ENCODE results near the gene EIF5B. TPM values are rescaled to one million over a fixed set of nuclear protein-coding genes. Genes with fewer than 3 reads are reported as not detected.
"Not testable (repeated sequence)": the region's sequence is repeated elsewhere in the genome, so short reads cannot be mapped to it uniquely, and the experiment has no call there.

The EIF5B gene
- total and polyA plus RNA-seq, 2 experiments from 2014 or later = 34.2 to 108 TPM

DNA sequence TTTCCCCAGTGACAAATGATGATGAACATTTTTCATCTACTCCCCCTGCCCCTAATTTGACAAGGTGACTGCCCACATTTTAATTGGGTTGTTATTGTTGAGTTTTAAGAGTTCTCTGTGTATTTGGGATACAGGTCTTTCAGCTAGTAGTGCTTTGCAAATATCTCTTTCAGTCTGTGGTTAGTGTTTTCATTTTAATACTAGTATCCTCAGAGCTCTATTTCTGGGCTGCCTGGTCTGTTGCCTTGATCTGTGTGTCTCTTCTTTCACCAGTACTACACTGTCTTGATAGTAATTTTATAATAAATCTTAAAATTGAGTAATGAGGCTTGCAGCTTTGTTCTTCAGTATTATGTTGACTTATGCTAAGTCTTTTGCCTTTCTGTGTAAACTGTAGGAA lies 19.7 kb downstream of the EIF5B start (continued):
- TF ChIP-seq ZNF114 (CRISPR knock-in tag; IDR thresholded peaks at IDR 0.05) = no peak
- no peak for TF ChIP-seq EZH2phosphoT487 (IDR thresholded peaks at IDR 0.05; ENCODE audit: unreplicated experiment)
- no peak for TF ChIP-seq POLR2AphosphoS5 (IDR thresholded peaks at IDR 0.05; ENCODE audit: low read depth)

DNA sequence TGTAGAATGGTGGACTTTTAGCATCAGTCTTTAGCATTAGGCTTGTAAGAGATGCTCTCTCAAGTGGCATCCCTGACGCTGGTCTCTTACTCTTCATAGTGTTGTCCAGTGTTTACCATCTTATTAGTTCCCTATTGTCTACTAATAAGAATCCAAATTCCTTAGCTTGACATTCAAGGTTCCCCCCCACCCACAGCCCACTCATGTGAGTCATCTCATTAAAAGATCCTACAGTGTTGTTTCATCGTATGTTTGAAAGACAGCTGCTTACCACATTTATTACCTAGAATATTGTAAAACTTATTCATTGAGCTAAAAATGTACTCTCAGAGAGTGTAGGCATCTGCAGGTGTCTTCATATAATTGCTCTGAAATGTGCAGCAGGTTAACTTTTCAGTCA lies 28.5 kb downstream of the EIF5B start:
- H3K36me3 ChIP-seq (ENCODE audit: insufficient read depth) = peaks cover 55% of the 10 kb centered on the region
- DNase-seq (ENCODE audit: low spot score) (no peak), ATAC-seq (no peak)
- no peak overlapping the region for H2AFZ ChIP-seq
- peaks cover 5% of the 10 kb centered on the region; the same call in 1 of the 2 replicates for H3K79me2 ChIP-seq (replicated peaks; ENCODE audit: insufficient read depth)
- 0 out of 2 replicates have a peak, but pooled peaks cover 2% of the 10 kb centered on the region for H4K20me1 ChIP-seq (replicated peaks; ENCODE audit: insufficient read depth)
- H3K27ac Mint-ChIP-seq = no peak overlapping the region
- H3K4me3 Mint-ChIP-seq = no peak overlapping the region
- H3F3A ChIP-seq (replicated peaks; ENCODE audit: low read depth) = no peaks in the 10 kb centered on the region
- peaks cover 73% of the 10 kb centered on the region for H3K36me3 Mint-ChIP-seq (ENCODE audit: low read depth)
- no peak overlapping the region for H3K27ac ChIP-seq (ENCODE audit: low read depth)
- TF ChIP-seq POLR2AphosphoS5 (IDR thresholded peaks at IDR 0.05; ENCODE audit: low read depth) = no peak
- TF ChIP-seq, protein P1, sequence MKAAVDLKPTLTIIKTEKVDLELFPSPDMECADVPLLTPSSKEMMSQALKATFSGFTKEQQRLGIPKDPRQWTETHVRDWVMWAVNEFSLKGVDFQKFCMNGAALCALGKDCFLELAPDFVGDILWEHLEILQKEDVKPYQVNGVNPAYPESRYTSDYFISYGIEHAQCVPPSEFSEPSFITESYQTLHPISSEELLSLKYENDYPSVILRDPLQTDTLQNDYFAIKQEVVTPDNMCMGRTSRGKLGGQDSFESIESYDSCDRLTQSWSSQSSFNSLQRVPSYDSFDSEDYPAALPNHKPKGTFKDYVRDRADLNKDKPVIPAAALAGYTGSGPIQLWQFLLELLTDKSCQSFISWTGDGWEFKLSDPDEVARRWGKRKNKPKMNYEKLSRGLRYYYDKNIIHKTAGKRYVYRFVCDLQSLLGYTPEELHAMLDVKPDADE (IDR thresholded peaks at IDR 0.05) = no peak
- TF ChIP-seq STAT1 (IDR thresholded peaks at IDR 0.05; ENCODE audit: unreplicated experiment) = no peak
- TF ChIP-seq EZH2phosphoT487 (IDR thresholded peaks at IDR 0.05; ENCODE audit: unreplicated experiment) = no peak
- TF ChIP-seq EZH2 (IDR thresholded peaks at IDR 0.05; ENCODE audit: low read depth, unreplicated experiment) = no peak
- no peaks in the 10 kb centered on the region for H3K9me3 Mint-ChIP-seq
- H3K9me2 ChIP-seq (ENCODE audit: insufficient read depth) = no peaks in the 10 kb centered on the region
- H3K27me3 Mint-ChIP-seq (ENCODE audit: insufficient read depth, low read depth, poor library complexity) = no peaks in the 10 kb centered on the region
- no peaks in the 10 kb centered on the region for H3K27me3 ChIP-seq (ENCODE audit: insufficient read depth)
- no peak overlapping the region for H3K4me3 ChIP-seq
- no peaks in the 10 kb centered on the region for H3K4me1 Mint-ChIP-seq
- H3K4me1 ChIP-seq (ENCODE audit: insufficient read depth) = no peaks in the 10 kb centered on the region
- H3K4me2 ChIP-seq = no peak overlapping the region

DNA sequence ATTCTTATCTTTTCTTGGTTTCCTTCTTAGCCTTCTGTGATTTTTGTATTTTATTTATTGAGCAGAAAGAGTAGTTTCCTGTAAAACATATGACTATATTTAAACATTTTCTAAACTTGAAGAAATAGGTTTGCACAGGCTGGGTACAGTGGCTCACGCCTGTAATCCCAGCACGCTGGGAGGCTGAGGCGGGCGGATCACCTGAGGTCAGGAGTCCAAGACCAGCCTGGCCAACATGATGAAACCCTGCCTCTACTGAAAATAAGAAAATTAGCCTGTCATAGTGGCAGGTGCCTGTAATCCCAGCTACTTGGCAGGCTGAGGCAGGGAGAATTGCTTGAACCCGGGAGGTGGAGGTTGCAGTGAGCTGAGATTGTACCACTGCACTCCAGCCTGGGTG lies 31.7 kb downstream of the EIF5B start:
- H3K36me3 ChIP-seq (ENCODE audit: insufficient read depth) = peaks cover 66% of the 10 kb centered on the region
- H4K20me1 ChIP-seq (replicated peaks; ENCODE audit: insufficient read depth); DNase-seq (ENCODE audit: low spot score); H3K79me2 ChIP-seq (replicated peaks; ENCODE audit: insufficient read depth); H3K4me2 ChIP-seq; H3K4me1 Mint-ChIP-seq; H3K4me3 ChIP-seq; H3K27me3 ChIP-seq (ENCODE audit: insufficient read depth); H3K9me3 Mint-ChIP-seq; H3K4me1 ChIP-seq (ENCODE audit: insufficient read depth); H3K9me2 ChIP-seq (ENCODE audit: insufficient read depth); ATAC-seq; H3F3A ChIP-seq (replicated peaks; ENCODE audit: low read depth); H2AFZ ChIP-seq; H3K27me3 Mint-ChIP-seq (ENCODE audit: insufficient read depth, low read depth, poor library complexity); H3K27ac Mint-ChIP-seq; H3K4me3 Mint-ChIP-seq; H3K27ac ChIP-seq (ENCODE audit: low read depth): not testable (repeated sequence)
- peaks cover 84% of the 10 kb centered on the region for H3K36me3 Mint-ChIP-seq (ENCODE audit: low read depth)

DNA sequence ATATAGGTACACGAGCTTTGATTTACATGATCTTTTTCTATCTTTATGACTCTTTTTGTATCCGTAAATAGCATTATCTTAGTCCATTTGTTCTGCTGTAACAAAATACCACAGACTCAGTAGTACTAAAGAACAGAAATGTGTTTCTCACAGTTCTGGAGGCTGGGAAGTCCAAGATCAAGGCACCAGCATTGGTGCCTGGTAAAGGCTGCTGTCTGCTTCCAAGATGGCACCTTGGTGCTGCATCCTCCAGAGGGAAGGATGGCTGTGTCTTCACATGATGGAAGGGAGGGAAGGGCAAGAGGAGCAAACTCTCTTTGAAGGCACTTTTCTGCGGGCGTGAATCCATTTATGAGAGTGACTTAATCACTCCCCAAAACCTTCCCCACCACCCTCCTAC lies 36.0 kb downstream of the EIF5B start:
- ATAC-seq (no peak), DNase-seq (ENCODE audit: low spot score) (no peak)
- H3K4me2 ChIP-seq = no peak overlapping the region
- H4K20me1 ChIP-seq (replicated peaks; ENCODE audit: insufficient read depth) = no peaks in the 10 kb centered on the region
- H3K9me2 ChIP-seq (ENCODE audit: insufficient read depth) = no peaks in the 10 kb centered on the region
- Mint-ChIP-seq H3K4me1 (no peaks in the 10 kb centered on the region), H3K4me3 (no peak overlapping the region), H3K27me3 (ENCODE audit: insufficient read depth, low read depth, poor library complexity) (no peaks in the 10 kb centered on the region), H3K36me3 (ENCODE audit: low read depth) (peaks cover 90% of the 10 kb centered on the region), H3K27ac (no peak overlapping the region), H3K9me3 (no peaks in the 10 kb centered on the region; the same call in 2 of the 3 replicates)
- no peaks in the 10 kb centered on the region for H3K79me2 ChIP-seq (replicated peaks; ENCODE audit: insufficient read depth)
- peaks cover 36% of the 10 kb centered on the region for H3K36me3 ChIP-seq (ENCODE audit: insufficient read depth)
- no peaks in the 10 kb centered on the region for H3K27me3 ChIP-seq (ENCODE audit: insufficient read depth)
- no peaks in the 10 kb centered on the region for H3F3A ChIP-seq (replicated peaks; ENCODE audit: low read depth)
- H3K27ac ChIP-seq (ENCODE audit: low read depth) = no peak overlapping the region
- H3K4me1 ChIP-seq (ENCODE audit: insufficient read depth) = no peaks in the 10 kb centered on the region
- H3K4me3 ChIP-seq = no peak overlapping the region
- no peak overlapping the region for H2AFZ ChIP-seq
- no peak for TF ChIP-seq ZNF331 (CRISPR knock-in tag; IDR thresholded peaks at IDR 0.05; ENCODE audit: low read depth)
- TF ChIP-seq CREB1 (CRISPR knock-in tag; IDR thresholded peaks at IDR 0.05; ENCODE audit: low read depth) = no peak
- no peak for TF ChIP-seq STAT1 (IDR thresholded peaks at IDR 0.05; ENCODE audit: unreplicated experiment)
- no peak for TF ChIP-seq EZH2 (IDR thresholded peaks at IDR 0.05; ENCODE audit: low read depth, unreplicated experiment)
- TF ChIP-seq, protein P1 (IDR thresholded peaks at IDR 0.05) = no peak
- no peak for TF ChIP-seq EZH2phosphoT487 (IDR thresholded peaks at IDR 0.05; ENCODE audit: unreplicated experiment)
